Breast epithelium (tissue), 3 donors: ENCODE data around the gene CNFN.

Experiments used
- CTCF ChIP-seq, 3 donors: fragments of 450-650 bp; IDR thresholded peaks; one replicate each; pipeline ENCODE4 v1.5.1; 2016 to 2017; ENCODE audit warnings: antibody characterized with exemption in 3 of 3, mild to moderate bottlenecking in 3 of 3, moderate library complexity in 3 of 3
- POLR2A ChIP-seq: fragments of 450-650 bp; IDR thresholded peaks from one replicate; pipeline ENCODE4 v1.6.1; 2016; ENCODE audit warnings: antibody characterized with exemption, mild to moderate bottlenecking, moderate library complexity
- POLR2AphosphoS5 ChIP-seq, 3 donors: sonication (generic); formaldehyde crosslinking; IDR thresholded peaks; one replicate each; pipeline ENCODE4 v1.6.1; 2017; ENCODE audit warnings: antibody characterized with exemption in 3 of 3

- TF ChIP-seq CTCF (IDR thresholded peaks at IDR 0.05) (no peak), POLR2A (no peak), POLR2AphosphoS5 (IDR thresholded peaks at IDR 0.05) (peak in 1 of 3 donors; percentile 9)
Measured at GRCh38 chr19:42397263-42398166, 7.4 kb upstream of the CNFN start.
